HEK293 (cell line): Measurements from ENCODE around the gene ITPR2.

Experiments
- CTCF ChIP-seq: fragments of 450-650 bp; formaldehyde crosslinking; IDR thresholded peaks from 2 replicates; pipeline ENCODE4 v1.5.1; 2016; ENCODE audit warnings: missing biosample characterization, missing genetic modification characterization
- KLF17 ChIP-seq: fragments of 450-650 bp; formaldehyde crosslinking; IDR thresholded peaks from 2 replicates; pipeline ENCODE4 v1.5.1; 2016; ENCODE audit warnings: missing biosample characterization, missing genetic modification characterization
- ZBTB8A ChIP-seq: fragments of 450-650 bp; formaldehyde crosslinking; IDR thresholded peaks from 2 replicates; pipeline ENCODE4 v1.5.1; 2016; ENCODE audit warnings: missing biosample characterization, missing genetic modification characterization
- ZNF785 ChIP-seq: fragments of 450-650 bp; formaldehyde crosslinking; IDR thresholded peaks from 2 replicates; pipeline ENCODE4 v1.5.1; 2016; ENCODE audit warnings: missing biosample characterization, missing genetic modification characterization
- TF ChIP-seq, protein P1 (sequence below): fragments of 450-650 bp; formaldehyde crosslinking; IDR thresholded peaks from 2 replicates; pipeline ENCODE4 v1.5.1; 2017; ENCODE audit warnings: missing biosample characterization, missing genetic modification characterization

DNA sequence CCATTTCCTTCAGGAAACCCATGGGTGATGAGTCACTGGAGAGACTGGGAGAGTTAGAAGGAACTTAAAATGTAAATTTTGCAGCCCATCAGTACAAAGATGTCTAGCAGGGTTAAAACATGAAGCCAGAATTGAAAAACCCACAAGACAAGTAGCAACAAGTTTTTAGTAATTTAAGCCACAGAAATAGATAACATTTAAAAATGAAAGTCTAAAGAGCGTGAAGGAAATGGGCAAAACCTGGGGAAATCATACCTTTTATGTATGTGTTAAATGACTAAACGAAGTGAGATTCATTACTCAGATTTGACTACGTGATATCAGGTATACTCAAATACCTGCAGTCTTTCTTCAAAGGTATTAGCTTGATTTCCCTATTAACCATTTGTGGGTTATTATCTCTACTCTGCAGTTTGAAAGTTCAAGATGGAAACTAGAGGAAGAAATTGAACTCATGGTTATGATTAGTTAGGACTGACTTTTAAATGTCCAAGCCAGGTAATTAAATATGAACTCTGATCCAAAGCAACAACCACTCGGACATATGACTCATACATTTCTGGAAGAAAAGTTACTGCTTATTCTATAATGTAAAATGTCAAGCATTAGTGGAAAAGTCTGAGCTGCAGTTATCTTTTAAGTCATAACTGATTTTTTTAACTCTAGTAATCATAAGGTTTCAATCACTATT, 84.1 kb downstream of the ITPR2 start:
- TF ChIP-seq KLF17 (tag by site-specific recombination) (no peak), CTCF (tag by site-specific recombination) (no peak), ZNF785 (tag by site-specific recombination) (no peak), ZBTB8A (tag by site-specific recombination) (no peak)
- TF ChIP-seq, protein P1, sequence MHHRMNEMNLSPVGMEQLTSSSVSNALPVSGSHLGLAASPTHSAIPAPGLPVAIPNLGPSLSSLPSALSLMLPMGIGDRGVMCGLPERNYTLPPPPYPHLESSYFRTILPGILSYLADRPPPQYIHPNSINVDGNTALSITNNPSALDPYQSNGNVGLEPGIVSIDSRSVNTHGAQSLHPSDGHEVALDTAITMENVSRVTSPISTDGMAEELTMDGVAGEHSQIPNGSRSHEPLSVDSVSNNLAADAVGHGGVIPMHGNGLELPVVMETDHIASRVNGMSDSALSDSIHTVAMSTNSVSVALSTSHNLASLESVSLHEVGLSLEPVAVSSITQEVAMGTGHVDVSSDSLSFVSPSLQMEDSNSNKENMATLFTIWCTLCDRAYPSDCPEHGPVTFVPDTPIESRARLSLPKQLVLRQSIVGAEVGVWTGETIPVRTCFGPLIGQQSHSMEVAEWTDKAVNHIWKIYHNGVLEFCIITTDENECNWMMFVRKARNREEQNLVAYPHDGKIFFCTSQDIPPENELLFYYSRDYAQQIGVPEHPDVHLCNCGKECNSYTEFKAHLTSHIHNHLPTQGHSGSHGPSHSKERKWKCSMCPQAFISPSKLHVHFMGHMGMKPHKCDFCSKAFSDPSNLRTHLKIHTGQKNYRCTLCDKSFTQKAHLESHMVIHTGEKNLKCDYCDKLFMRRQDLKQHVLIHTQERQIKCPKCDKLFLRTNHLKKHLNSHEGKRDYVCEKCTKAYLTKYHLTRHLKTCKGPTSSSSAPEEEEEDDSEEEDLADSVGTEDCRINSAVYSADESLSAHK (tag by site-specific recombination) = no peak
